Hematopoietic multipotent progenitor cell treated with erythropoietin and hydrocortisone succinate and interleukin-3 and kit ligand, for 17 days (in vitro differentiated cells): Measurements from ENCODE around the gene TECTA.
"Not testable (repeated sequence)": the region's sequence is repeated elsewhere in the genome, so short reads cannot be mapped to it uniquely, and the experiment has no call there.

ENCODE experiments used
- DNase-seq: peaks from one replicate; pipeline ENCODE4 v3.0.0-alpha.2; 2015; ENCODE audit warnings: low spot score

TECTA gene

GRCh38 chr11:121229495-121230215 lies 128.6 kb downstream of the TECTA start:
- no peak for DNase-seq

GRCh38 chr11:121231576-121232278 lies 130.7 kb downstream of the TECTA start:
- no peak for DNase-seq

- DNase-seq: no peak
These were observed 134.0 kb downstream of the TECTA start for GRCh38 chr11:121235057-121235456.

GRCh38 chr11:121236115-121237001 lies 135.3 kb downstream of the TECTA start:
- DNase-seq: no peak

GRCh38 chr11:121237247-121237646 lies 136.2 kb downstream of the TECTA start:
- not testable (repeated sequence) for DNase-seq

- no peak for DNase-seq
These were observed 136.9 kb downstream of the TECTA start for GRCh38 chr11:121237686-121238658.

- no peak for DNase-seq
These were observed 137.9 kb downstream of the TECTA start for GRCh38 chr11:121238956-121239355.

GRCh38 chr11:121240001-121240400 lies 139.0 kb downstream of the TECTA start:
- DNase-seq: not testable (repeated sequence)

- DNase-seq: no peak
These were observed 139.7 kb downstream of the TECTA start for GRCh38 chr11:121240650-121241303.
